Neuron (in vitro differentiated cells): ENCODE data around the gene BICC1.

Source experiments
- H2AFZ ChIP-seq: one replicate; pipeline ENCODE4 v1.6.1; 2013; ENCODE audit warnings: low read depth, mild to moderate bottlenecking, inconsistent platforms, low read length, moderate library complexity
- H3K27me3 ChIP-seq: one replicate; pipeline ENCODE4 v1.6.1; 2013; ENCODE audit warnings: low read length; ENCODE audit not compliant: insufficient read depth
- H3K36me3 ChIP-seq: one replicate; pipeline ENCODE4 v1.6.1; 2013; ENCODE audit warnings: low read length; ENCODE audit not compliant: insufficient read depth
- H3K4me1 ChIP-seq: one replicate; pipeline ENCODE4 v1.6.1; 2013; ENCODE audit warnings: low read length; ENCODE audit not compliant: insufficient read depth
- H3K4me3 ChIP-seq: 2 replicates; pipeline ENCODE4 v1.5.1; 2013; ENCODE audit warnings: mild to moderate bottlenecking, low read length, moderate library complexity
- H3K9me3 ChIP-seq: one replicate; pipeline ENCODE4 v1.6.1; 2013; ENCODE audit warnings: low read length

BICC1 gene

GRCh38 chr10:58821752-58822056 lies 309.0 kb downstream of the BICC1 start:
- H3K4me3 ChIP-seq: no peak overlapping the region
- no peak overlapping the region for H2AFZ ChIP-seq
- H3K27me3 ChIP-seq: no peaks in the 10 kb centered on the region
- no peaks in the 10 kb centered on the region for H3K36me3 ChIP-seq
- peaks cover 20% of the 10 kb centered on the region for H3K4me1 ChIP-seq
- H3K9me3 ChIP-seq: no peaks in the 10 kb centered on the region

GRCh38 chr10:58823983-58824382 lies 311.3 kb downstream of the BICC1 start:
- Histone ChIP-seq H3K4me3 (no peak overlapping the region), H3K27me3 (no peaks in the 10 kb centered on the region), H3K9me3 (no peaks in the 10 kb centered on the region), H2AFZ (no peak overlapping the region), H3K36me3 (no peaks in the 10 kb centered on the region), H3K4me1 (peaks cover 4% of the 10 kb centered on the region)

GRCh38 chr10:58824396-58824795 lies 311.7 kb downstream of the BICC1 start:
- Histone ChIP-seq H3K4me1 (peaks cover 4% of the 10 kb centered on the region), H3K4me3 (no peak overlapping the region), H3K27me3 (no peaks in the 10 kb centered on the region), H3K9me3 (no peaks in the 10 kb centered on the region), H3K36me3 (no peaks in the 10 kb centered on the region), H2AFZ (no peak overlapping the region)

- H3K9me3 ChIP-seq: no peaks in the 10 kb centered on the region
- no peaks in the 10 kb centered on the region for H3K27me3 ChIP-seq
- no peak overlapping the region for H3K4me3 ChIP-seq
- peaks cover 3% of the 10 kb centered on the region for H3K4me1 ChIP-seq
- no peak overlapping the region for H2AFZ ChIP-seq
- no peaks in the 10 kb centered on the region for H3K36me3 ChIP-seq
Measured at GRCh38 chr10:58826694-58827093, 314.0 kb downstream of the BICC1 start.

- H3K4me3 ChIP-seq: no peak overlapping the region
- H3K4me1 ChIP-seq: peaks cover 5% of the 10 kb centered on the region
- no peaks in the 10 kb centered on the region for H3K36me3 ChIP-seq
- no peak overlapping the region for H2AFZ ChIP-seq
- no peaks in the 10 kb centered on the region for H3K27me3 ChIP-seq
- no peaks in the 10 kb centered on the region for H3K9me3 ChIP-seq
Measured at GRCh38 chr10:58827381-58827780, 314.7 kb downstream of the BICC1 start.

GRCh38 chr10:58829839-58830238 lies 317.2 kb downstream of the BICC1 start:
- Histone ChIP-seq H3K9me3 (no peaks in the 10 kb centered on the region), H2AFZ (no peak overlapping the region), H3K4me3 (no peak overlapping the region), H3K27me3 (no peaks in the 10 kb centered on the region), H3K36me3 (no peaks in the 10 kb centered on the region), H3K4me1 (peaks cover 8% of the 10 kb centered on the region)

- Histone ChIP-seq H2AFZ (no peak overlapping the region), H3K4me3 (no peak overlapping the region), H3K36me3 (no peaks in the 10 kb centered on the region), H3K27me3 (no peaks in the 10 kb centered on the region), H3K9me3 (no peaks in the 10 kb centered on the region), H3K4me1 (peaks cover 8% of the 10 kb centered on the region)
Measured at GRCh38 chr10:58830697-58831096, 318.0 kb downstream of the BICC1 start.

- Histone ChIP-seq H3K4me3 (no peak overlapping the region), H2AFZ (no peak overlapping the region), H3K27me3 (no peaks in the 10 kb centered on the region), H3K36me3 (no peaks in the 10 kb centered on the region), H3K4me1 (peaks cover 8% of the 10 kb centered on the region), H3K9me3 (no peaks in the 10 kb centered on the region)
Measured at GRCh38 chr10:58833771-58834561, 321.3 kb downstream of the BICC1 start.

GRCh38 chr10:58836176-58836700 lies 323.6 kb downstream of the BICC1 start:
- Histone ChIP-seq H3K4me1 (peaks cover 8% of the 10 kb centered on the region), H3K4me3 (no peak overlapping the region), H3K36me3 (no peaks in the 10 kb centered on the region), H2AFZ (no peak overlapping the region), H3K9me3 (no peaks in the 10 kb centered on the region), H3K27me3 (peaks cover 3% of the 10 kb centered on the region)

- no peak overlapping the region for H2AFZ ChIP-seq
- peaks cover 3% of the 10 kb centered on the region for H3K27me3 ChIP-seq
- H3K36me3 ChIP-seq: no peaks in the 10 kb centered on the region
- H3K4me1 ChIP-seq: peaks cover 3% of the 10 kb centered on the region
- H3K4me3 ChIP-seq: no peak overlapping the region
- H3K9me3 ChIP-seq: no peaks in the 10 kb centered on the region
Measured at GRCh38 chr10:58836991-58837575, 324.4 kb downstream of the BICC1 start.

- H3K4me1 ChIP-seq: peaks cover 3% of the 10 kb centered on the region
- H3K36me3 ChIP-seq: no peaks in the 10 kb centered on the region
Measured at GRCh38 chr10:58837826-58838225, 325.2 kb downstream of the BICC1 start.

GRCh38 chr10:58838561-58839208 lies 326.0 kb downstream of the BICC1 start:
- Histone ChIP-seq H2AFZ (no peak overlapping the region), H3K27me3 (peaks cover 3% of the 10 kb centered on the region), H3K9me3 (no peaks in the 10 kb centered on the region), H3K4me3 (no peak overlapping the region), H3K36me3 (no peaks in the 10 kb centered on the region), H3K4me1 (peaks cover 3% of the 10 kb centered on the region)

More at GRCh38 chr10:58837826-58838225, 325.2 kb downstream of the BICC1 start:
- Histone ChIP-seq H2AFZ (no peak overlapping the region), H3K27me3 (peaks cover 3% of the 10 kb centered on the region), H3K9me3 (no peaks in the 10 kb centered on the region), H3K4me3 (no peak overlapping the region)

GRCh38 chr10:58839771-58840170 lies 327.1 kb downstream of the BICC1 start:
- Histone ChIP-seq H3K9me3 (no peaks in the 10 kb centered on the region), H2AFZ (no peak overlapping the region), H3K4me1 (no peaks in the 10 kb centered on the region), H3K27me3 (peaks cover 3% of the 10 kb centered on the region), H3K4me3 (no peak overlapping the region), H3K36me3 (no peaks in the 10 kb centered on the region)
